DOHH2 (cell line): ENCODE data around the gene FADS6.

Experiments
- H3F3A ChIP-seq: fragments of 200-600 bp; sonication (generic), shearing (Covaris generic); 2 replicates; pipeline ENCODE4 v1.6.0; 2016; ENCODE audit warnings: antibody characterized with exemption, mild to moderate bottlenecking; ENCODE audit not compliant: control insufficient read depth, insufficient read depth
- H3K27ac ChIP-seq: fragments of 200-600 bp; sonication (generic); 2 replicates; pipeline ENCODE4 v1.5.1; 2014; ENCODE audit warnings: low read depth, mild to moderate bottlenecking, low read length, moderate library complexity
- H3K27me3 ChIP-seq: fragments of 200-600 bp; sonication (generic); 2 replicates; pipeline ENCODE4 v1.6.1; 2014; ENCODE audit warnings: mild to moderate bottlenecking, low read length, mixed read lengths; ENCODE audit not compliant: control insufficient read depth
- H3K36me3 ChIP-seq: fragments of 200-600 bp; sonication (generic); 2 replicates; pipeline ENCODE4 v1.6.1; 2014; ENCODE audit warnings: mild to moderate bottlenecking, low read length, moderate library complexity, mixed read lengths; ENCODE audit not compliant: control insufficient read depth
- H3K4me1 ChIP-seq: fragments of 200-600 bp; sonication (generic); 2 replicates; pipeline ENCODE4 v1.6.1; 2014; ENCODE audit warnings: mild to moderate bottlenecking, low read length, mixed read lengths; ENCODE audit not compliant: control insufficient read depth
- H3K4me2 ChIP-seq: fragments of 200-600 bp; sonication (generic); 2 replicates; pipeline ENCODE4 v1.6.0; 2014; ENCODE audit warnings: mild to moderate bottlenecking, low read length, moderate library complexity
- H3K4me3 ChIP-seq: fragments of 200-600 bp; sonication (generic); 2 replicates; pipeline ENCODE4 v1.5.1; 2014; ENCODE audit warnings: mild to moderate bottlenecking, low read length, mixed read lengths
- H3K79me2 ChIP-seq: fragments of 200-600 bp; sonication (generic); 2 replicates; pipeline ENCODE4 v1.6.1; 2014; ENCODE audit warnings: mild to moderate bottlenecking, low read length, mixed read lengths; ENCODE audit not compliant: control insufficient read depth
- H3K9me2 ChIP-seq: fragments of 200-600 bp; sonication (generic); replicated peaks from 2 replicates; pipeline ENCODE4 v1.6.1; 2014; ENCODE audit warnings: mild to moderate bottlenecking, low read length, mixed read lengths; ENCODE audit not compliant: control insufficient read depth
- H3K9me3 ChIP-seq: fragments of 200-600 bp; sonication (generic); 2 replicates; pipeline ENCODE4 v1.6.1; 2014; ENCODE audit warnings: antibody characterized with exemption, low read length, mixed read lengths; ENCODE audit not compliant: control insufficient read depth, insufficient read depth
- H4K20me1 ChIP-seq: fragments of 200-600 bp; sonication (generic); 2 replicates; pipeline ENCODE4 v1.6.0; 2014; ENCODE audit warnings: low read depth, mild to moderate bottlenecking, antibody characterized with exemption, low read length, moderate library complexity; ENCODE audit not compliant: control insufficient read depth, insufficient read depth
- EZH2phosphoT487 ChIP-seq: fragments of 200-600 bp; sonication (generic); IDR thresholded peaks from 2 replicates; pipeline ENCODE4 v1.6.1; 2017; ENCODE audit warnings: borderline replicate concordance, mild to moderate bottlenecking, antibody characterized with exemption, low read length, moderate library complexity, mixed read lengths
- TF ChIP-seq, protein P1 (sequence below): fragments of 200-600 bp; sonication (generic); IDR thresholded peaks from one replicate; pipeline ENCODE4 v1.5.1; 2014; ENCODE audit warnings: antibody characterized with exemption, mild to moderate bottlenecking, low read depth, low read length; ENCODE audit not compliant: poor library complexity, severe bottlenecking

The FADS6 gene

DNA sequence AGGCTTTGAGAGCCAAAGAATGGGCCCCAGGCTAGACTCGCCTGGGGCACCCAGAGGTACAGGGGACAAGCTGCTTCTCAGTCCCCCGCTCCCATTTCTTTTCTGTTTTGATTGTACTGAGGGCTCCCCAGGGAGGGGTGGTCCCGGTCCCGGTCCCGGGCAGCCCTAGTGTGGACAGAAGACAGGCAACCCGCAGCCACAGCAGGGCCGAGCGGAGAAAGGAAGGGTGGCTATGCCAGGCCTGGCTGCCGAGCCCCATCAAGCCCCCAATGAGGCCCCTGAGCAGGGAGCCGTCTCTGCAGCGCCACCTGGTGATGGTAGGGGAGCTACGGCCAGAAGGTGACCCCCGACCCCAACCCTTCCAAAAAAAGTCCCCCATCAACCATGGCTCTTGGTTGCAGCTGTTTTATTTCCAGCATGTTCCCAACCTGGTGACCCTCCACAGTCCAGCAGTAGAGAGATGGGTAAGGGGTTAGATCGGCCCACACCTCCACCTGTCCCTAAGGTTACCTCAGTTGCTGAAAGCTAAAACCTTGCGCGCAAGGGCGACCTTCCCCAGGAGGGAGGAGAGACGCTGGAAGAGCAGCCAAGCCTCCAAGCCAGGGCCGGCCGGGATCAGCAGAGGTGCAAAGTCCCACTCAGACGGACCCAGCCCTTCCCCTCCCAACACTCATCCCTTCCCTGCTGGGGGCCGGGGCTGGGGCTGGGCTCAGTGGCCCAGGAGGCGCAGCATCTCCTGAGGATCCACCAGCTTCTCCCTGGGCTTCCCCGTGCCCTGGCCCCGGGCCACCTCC, 31.1 kb downstream of the FADS6 start:
- Histone ChIP-seq H3K4me3 (no peak overlapping the region), H3K4me1 (peaks cover 8% of the 10 kb centered on the region), H3F3A (0 out of 2 replicates have a peak, but pooled peaks cover 2% of the 10 kb centered on the region), H3K27ac (no peak overlapping the region), H3K9me3 (no peaks in the 10 kb centered on the region), H3K27me3 (peaks cover 34% of the 10 kb centered on the region), H3K9me2 (no peaks in the 10 kb centered on the region), H4K20me1 (no peaks in the 10 kb centered on the region), H3K36me3 (no peaks in the 10 kb centered on the region), H3K4me2 (no peak overlapping the region), H3K79me2 (no peaks in the 10 kb centered on the region)
- no peak for TF ChIP-seq EZH2phosphoT487
- TF ChIP-seq, protein P1, sequence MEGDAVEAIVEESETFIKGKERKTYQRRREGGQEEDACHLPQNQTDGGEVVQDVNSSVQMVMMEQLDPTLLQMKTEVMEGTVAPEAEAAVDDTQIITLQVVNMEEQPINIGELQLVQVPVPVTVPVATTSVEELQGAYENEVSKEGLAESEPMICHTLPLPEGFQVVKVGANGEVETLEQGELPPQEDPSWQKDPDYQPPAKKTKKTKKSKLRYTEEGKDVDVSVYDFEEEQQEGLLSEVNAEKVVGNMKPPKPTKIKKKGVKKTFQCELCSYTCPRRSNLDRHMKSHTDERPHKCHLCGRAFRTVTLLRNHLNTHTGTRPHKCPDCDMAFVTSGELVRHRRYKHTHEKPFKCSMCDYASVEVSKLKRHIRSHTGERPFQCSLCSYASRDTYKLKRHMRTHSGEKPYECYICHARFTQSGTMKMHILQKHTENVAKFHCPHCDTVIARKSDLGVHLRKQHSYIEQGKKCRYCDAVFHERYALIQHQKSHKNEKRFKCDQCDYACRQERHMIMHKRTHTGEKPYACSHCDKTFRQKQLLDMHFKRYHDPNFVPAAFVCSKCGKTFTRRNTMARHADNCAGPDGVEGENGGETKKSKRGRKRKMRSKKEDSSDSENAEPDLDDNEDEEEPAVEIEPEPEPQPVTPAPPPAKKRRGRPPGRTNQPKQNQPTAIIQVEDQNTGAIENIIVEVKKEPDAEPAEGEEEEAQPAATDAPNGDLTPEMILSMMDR, result peak; percentile 94

DNA sequence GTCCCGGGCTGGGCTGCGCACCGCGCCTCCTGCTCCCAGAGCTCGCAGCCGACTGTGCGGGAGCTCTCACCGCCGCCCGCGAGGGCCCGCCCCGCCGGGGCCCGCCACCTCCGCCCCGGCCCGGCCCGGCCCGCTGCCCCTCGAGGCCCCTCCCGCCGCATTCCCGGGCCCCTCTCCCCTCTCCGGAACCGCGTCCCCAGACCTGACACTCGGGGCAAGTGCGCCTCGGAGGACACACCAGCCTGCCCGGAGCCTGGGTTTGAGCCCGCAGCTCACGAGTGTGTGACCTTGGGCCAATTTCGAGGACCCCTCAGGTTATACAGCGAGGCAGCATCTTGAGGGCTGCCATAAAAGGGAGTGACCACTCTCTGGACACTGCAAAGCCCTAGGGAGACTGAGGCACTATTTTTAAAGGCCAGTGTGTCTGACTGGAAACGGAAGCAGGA, 31.7 kb downstream of the FADS6 start:
- Histone ChIP-seq H3K27ac (no peak overlapping the region), H3K4me1 (peaks cover 8% of the 10 kb centered on the region), H3K36me3 (no peaks in the 10 kb centered on the region), H4K20me1 (no peaks in the 10 kb centered on the region), H3K9me2 (no peaks in the 10 kb centered on the region), H3K27me3 (peaks cover 40% of the 10 kb centered on the region), H3F3A (0 out of 2 replicates have a peak, but pooled peaks cover 2% of the 10 kb centered on the region), H3K79me2 (no peaks in the 10 kb centered on the region), H3K4me3 (no peak overlapping the region), H3K4me2 (no peak overlapping the region), H3K9me3 (no peaks in the 10 kb centered on the region)
- TF ChIP-seq EZH2phosphoT487, result no peak
- TF ChIP-seq, protein P1, result no peak

DNA sequence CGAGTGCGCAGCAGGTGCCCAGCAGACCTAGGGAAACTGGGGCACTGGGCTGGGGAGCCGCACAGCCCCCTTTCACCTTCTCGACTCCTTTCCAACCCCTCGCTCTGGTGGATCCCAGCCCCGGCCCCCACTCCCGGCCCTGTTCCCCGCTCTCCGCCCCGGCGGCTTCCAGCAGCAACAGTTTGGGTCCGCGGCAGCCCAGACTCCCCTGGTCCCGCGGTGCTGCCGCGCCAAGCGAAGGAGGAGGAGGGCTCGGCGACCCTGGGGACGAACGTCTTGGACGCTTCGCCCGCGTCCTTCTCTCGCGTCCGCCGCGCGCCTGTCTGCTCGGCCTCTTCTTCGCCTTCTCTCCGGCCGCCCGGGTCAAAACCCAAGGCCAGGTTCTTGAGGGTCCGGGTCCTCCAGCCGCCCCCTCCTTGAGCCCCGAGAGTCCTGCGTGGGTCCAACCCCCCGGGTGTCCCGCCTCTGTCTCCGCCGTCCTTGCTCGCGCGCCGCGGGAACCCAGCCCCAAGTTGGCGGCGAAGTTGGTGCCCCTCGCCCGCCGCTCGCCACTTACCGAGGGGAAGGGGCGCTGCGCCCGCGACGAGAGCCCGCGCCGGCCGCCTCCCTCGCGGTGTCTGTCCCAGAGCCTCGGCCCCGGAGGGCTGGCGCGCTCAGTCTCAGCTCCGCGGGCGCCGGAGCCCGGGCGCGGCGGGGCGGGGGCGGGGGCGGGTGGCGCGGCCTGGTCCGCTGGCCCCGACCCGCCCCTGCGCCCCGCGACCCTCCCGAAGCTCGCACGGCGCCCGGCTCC, 32.4 kb downstream of the FADS6 start:
- Histone ChIP-seq H3K9me3 (no peaks in the 10 kb centered on the region), H3K4me1 (peaks cover 8% of the 10 kb centered on the region), H3K9me2 (no peaks in the 10 kb centered on the region), H3F3A (0 out of 2 replicates have a peak, but pooled peaks cover 2% of the 10 kb centered on the region), H3K27ac (no peak overlapping the region), H3K79me2 (no peaks in the 10 kb centered on the region), H3K4me2 (no peak overlapping the region), H3K27me3 (peaks cover 40% of the 10 kb centered on the region), H3K4me3 (no peak overlapping the region), H4K20me1 (no peaks in the 10 kb centered on the region), H3K36me3 (no peaks in the 10 kb centered on the region)
- no peak for TF ChIP-seq EZH2phosphoT487
- TF ChIP-seq, protein P1, result no peak
